Measurements from ENCODE around the gene PRRG3. TPM values are rescaled to one million over a fixed set of nuclear protein-coding genes. Genes with fewer than 3 reads are reported as not detected.

PRRG3 gene
- total and polyA plus RNA-seq, 2 donors (not counting 1 experiment from before 2014, with no cell fraction given): not detected

GRCh38 chrX:151676196-151676595, 19.1 kb upstream of the PRRG3 start:
- H3K9me3 ChIP-seq (ENCODE audit: control extremely low read depth in 1 of 3, control insufficient read depth in 2 of 3, insufficient read depth in 1 of 3, low read length in 2 of 3): no peaks in the 10 kb centered on the region
- Mint-ChIP-seq H3K27ac (no peak overlapping the region), H3K4me3 (no peak overlapping the region), H3K27me3 (no peaks in the 10 kb centered on the region), H3K9me3 (ENCODE audit: insufficient read depth) (no peaks in the 10 kb centered on the region), H3K4me1 (no peaks in the 10 kb centered on the region)
- intact Hi-C loops (cut with micrococcal nuclease): no loop called here
- 78% methylated on average over 1 of the region's 4 CpGs for WGBS (ENCODE audit: insufficient coverage)
- CTCF ChIA-PET: no interaction called here
- POLR2A ChIA-PET: no interaction called here
- ATAC-seq (ENCODE audit: low read depth) (no peak), DNase-seq (no peak)
- no peak overlapping the region for H2AFZ ChIP-seq (ENCODE audit: insufficient read depth, low read depth, low read length, poor library complexity, severe bottlenecking)
- H3K4me2 ChIP-seq (replicated peaks; ENCODE audit: low read depth, low read length, poor library complexity, severe bottlenecking): no peak overlapping the region
- no peak for TF ChIP-seq CTCF (IDR thresholded peaks at IDR 0.05)
- no peak for TF ChIP-seq EZH2 (IDR thresholded peaks at IDR 0.05; ENCODE audit: borderline replicate concordance, insufficient read depth, low read depth, low read length, poor library complexity, severe bottlenecking)
- no peak overlapping the region for H3K4me3 ChIP-seq (ENCODE audit: control extremely low read depth in 1 of 5, extremely low read depth in 1 of 5, insufficient read depth in 1 of 5, low read depth in 2 of 5, low read length in 4 of 5)
- H3K36me3 ChIP-seq (replicated peaks in 1 of 2; ENCODE audit: control extremely low read depth in 1 of 2, control insufficient read depth in 1 of 2, extremely low read depth in 1 of 2, insufficient read depth in 2 of 2, low read length in 1 of 2): no peaks in the 10 kb centered on the region
- no peaks in the 10 kb centered on the region for H4K20me1 ChIP-seq (ENCODE audit: control insufficient read depth, insufficient read depth, low read length, poor library complexity, severe bottlenecking)
- H3K27ac ChIP-seq (ENCODE audit: low read length in 2 of 2): no peak overlapping the region
- no peaks in the 10 kb centered on the region for H3K4me1 ChIP-seq (ENCODE audit: control insufficient read depth in 2 of 2, insufficient read depth in 2 of 2, low read length in 2 of 2)
- no peaks in the 10 kb centered on the region for H3K79me2 ChIP-seq (ENCODE audit: control insufficient read depth, insufficient read depth, low read length)
- H3K9ac ChIP-seq (ENCODE audit: low read length): no peak overlapping the region
- no peaks in the 10 kb centered on the region for H3K27me3 ChIP-seq (replicated peaks in 1 of 4; ENCODE audit: control extremely low read depth in 1 of 4, control insufficient read depth in 3 of 4, insufficient read depth in 4 of 4, low read length in 3 of 4)

- Histone ChIP-seq H3K4me2 (replicated peaks; ENCODE audit: low read depth, low read length, poor library complexity, severe bottlenecking) (no peak overlapping the region), H3K27me3 (replicated peaks in 1 of 4; ENCODE audit: control extremely low read depth in 1 of 4, control insufficient read depth in 3 of 4, insufficient read depth in 4 of 4, low read length in 3 of 4) (peaks cover 0 to 3% (median 0%) of the 10 kb centered on the region in 4 experiments), H3K4me1 (ENCODE audit: control insufficient read depth in 2 of 2, insufficient read depth in 2 of 2, low read length in 2 of 2) (no peaks in the 10 kb centered on the region), H3K36me3 (replicated peaks in 1 of 2; ENCODE audit: control extremely low read depth in 1 of 2, control insufficient read depth in 1 of 2, extremely low read depth in 1 of 2, insufficient read depth in 2 of 2, low read length in 1 of 2) (no peaks in the 10 kb centered on the region), H3K79me2 (ENCODE audit: control insufficient read depth, insufficient read depth, low read length) (no peaks in the 10 kb centered on the region), H3K9ac (ENCODE audit: low read length) (no peak overlapping the region), H3K9me3 (ENCODE audit: control extremely low read depth in 1 of 3, control insufficient read depth in 2 of 3, insufficient read depth in 1 of 3, low read length in 2 of 3) (no peaks in the 10 kb centered on the region), H2AFZ (ENCODE audit: insufficient read depth, low read depth, low read length, poor library complexity, severe bottlenecking) (no peak overlapping the region), H3K4me3 (ENCODE audit: control extremely low read depth in 1 of 5, extremely low read depth in 1 of 5, insufficient read depth in 1 of 5, low read depth in 2 of 5, low read length in 4 of 5) (no peak overlapping the region), H3K27ac (ENCODE audit: low read length in 2 of 2) (no peak overlapping the region), H4K20me1 (ENCODE audit: control insufficient read depth, insufficient read depth, low read length, poor library complexity, severe bottlenecking) (no peaks in the 10 kb centered on the region)
- POLR2A ChIA-PET: no interaction called here
- CTCF ChIA-PET: interaction anchor here (1.2 to 1.3 kb wide), 2 partner anchors 530 to 908 kb away, joined by 3 to 6 read pairs; no protein-coding TSS in a partner anchor
- DNase-seq (no peak), ATAC-seq (ENCODE audit: low read depth) (no peak)
- H3K9me3 Mint-ChIP-seq (ENCODE audit: insufficient read depth): no peaks in the 10 kb centered on the region
- H3K4me1 Mint-ChIP-seq: no peaks in the 10 kb centered on the region
- WGBS (ENCODE audit: insufficient coverage): 90% methylated on average over 2 of the region's 5 CpGs
- no peak overlapping the region for H3K4me3 Mint-ChIP-seq
- peaks cover 4% of the 10 kb centered on the region for H3K27me3 Mint-ChIP-seq
- no peak overlapping the region for H3K27ac Mint-ChIP-seq
- intact Hi-C loops (cut with micrococcal nuclease): no loop called here
- TF ChIP-seq CTCF (IDR thresholded peaks at IDR 0.05): no peak
- no peak for TF ChIP-seq EZH2 (IDR thresholded peaks at IDR 0.05; ENCODE audit: borderline replicate concordance, insufficient read depth, low read depth, low read length, poor library complexity, severe bottlenecking)
Observed at GRCh38 chrX:151679798-151680402, 15.4 kb upstream of the PRRG3 start.

All from B cell (primary cell).